ENCODE results near the gene TNFSF8.

GRCh38 chr9:114957558-114957957 is 27.2 kb upstream of the TNFSF8 start:
- TF ChIP-seq EP300 (IDR thresholded peaks at IDR 0.05): no peak
- TF ChIP-seq CTCF (IDR thresholded peaks at IDR 0.05): no peak
- TF ChIP-seq POLR2A (IDR thresholded peaks at IDR 0.05): no peak
- TF ChIP-seq POLR2AphosphoS5 (IDR thresholded peaks at IDR 0.05): peak in 1 of 4 donors; percentile 74

Data from sigmoid colon (tissue), 4 donors.